Activated B cell treated with CpG ODN at 0.5 μM for 24 hours (primary cell): ENCODE measurements around the gene METTL9. TPM values are rescaled to one million over a fixed set of nuclear protein-coding genes. Genes with fewer than 3 reads are reported as not detected.

Source experiments
- ATAC-seq: fragments of 200-7000 bp; cut with Tn5 transposase; one replicate; pipeline ENCODE4 v1.10.0; 2021; ENCODE audit warnings: low read depth, mild to moderate bottlenecking, moderate library complexity
- CTCF ChIA-PET: fragments of 350-600 bp; sonication (Branson Sonifier 250); formaldehyde crosslinking; loops from one replicate; lab custom pipeline; 2021; ENCODE audit warnings: antibody characterized with exemption; lab: Charles Lee
- POLR2A ChIA-PET: fragments of 350-600 bp; sonication (Branson Sonifier 250); formaldehyde crosslinking; loops from one replicate; lab custom pipeline; 2021; ENCODE audit warnings: antibody characterized with exemption; lab: Charles Lee
- DNase-seq: peaks from one replicate; pipeline ENCODE4 v3.0.0; 2022
- H3K27ac Mint-ChIP-seq: one replicate; pipeline ENCODE4 v1.8.0; 2020; ENCODE audit warnings: mixed read lengths
- H3K27me3 Mint-ChIP-seq: one replicate; pipeline ENCODE4 v1.8.0; 2021; ENCODE audit warnings: mixed read lengths
- H3K36me3 Mint-ChIP-seq: one replicate; pipeline ENCODE4 v1.8.0; 2021; ENCODE audit warnings: low read depth, mixed read lengths
- H3K4me1 Mint-ChIP-seq: one replicate; pipeline ENCODE4 v1.8.0; 2021; ENCODE audit warnings: mixed read lengths
- H3K4me3 Mint-ChIP-seq: one replicate; pipeline ENCODE4 v1.8.0; 2020; ENCODE audit warnings: mild to moderate bottlenecking, mixed read lengths
- H3K9me3 Mint-ChIP-seq: one replicate; pipeline ENCODE4 v1.8.0; 2020; ENCODE audit warnings: mixed read lengths
- CTCF ChIP-seq: fragments of 200-600 bp; IDR thresholded peaks from one replicate; pipeline ENCODE4 v1.8.0; 2022; ENCODE audit warnings: antibody characterized with exemption, mild to moderate bottlenecking
- intact Hi-C: fragments of 100-400 bp; cut with micrococcal nuclease; formaldehyde crosslinking; loops from one replicate; pipeline ENCODE4 v1.15.1; 2024
- total RNA-seq: library from RNA; stranded (reverse); gene quantifications from 2 replicates; pipeline ENCODE4 v1.2.3, GENCODE V29; 2022

METTL9 gene
- total RNA-seq, 1 donor from 2014 or later: 53.3 TPM

GRCh38 chr16:21619765-21620425 lies 20.5 kb downstream of the METTL9 start:
- intact Hi-C loops: no loop called here
- peaks cover 47% of the 10 kb centered on the region for H3K36me3 Mint-ChIP-seq
- no peak for ATAC-seq
- H3K27me3 Mint-ChIP-seq: no peaks in the 10 kb centered on the region
- H3K4me3 Mint-ChIP-seq: no peak overlapping the region
- no peak for TF ChIP-seq CTCF
- ChIA-PET CTCF (interaction anchor here (1.5 kb wide), 1 partner anchor 19 kb away, joined by 4 read pairs; no protein-coding TSS in a partner anchor), POLR2A (interaction anchor here (0.7 kb wide), 1 partner anchor 336 kb away, joined by 4 read pairs; no protein-coding TSS in a partner anchor)
- no peaks in the 10 kb centered on the region for H3K9me3 Mint-ChIP-seq
- no peak for DNase-seq
- H3K4me1 Mint-ChIP-seq: peaks cover 12% of the 10 kb centered on the region
- H3K27ac Mint-ChIP-seq: no peak overlapping the region

GRCh38 chr16:21620592-21620991 lies 21.2 kb downstream of the METTL9 start:
- H3K4me3 Mint-ChIP-seq: no peak overlapping the region
- POLR2A ChIA-PET: no interaction called here
- no peaks in the 10 kb centered on the region for H3K27me3 Mint-ChIP-seq
- DNase-seq: no peak
- H3K4me1 Mint-ChIP-seq: peaks cover 11% of the 10 kb centered on the region
- no peak for TF ChIP-seq CTCF
- intact Hi-C loops: no loop called here
- H3K9me3 Mint-ChIP-seq: no peaks in the 10 kb centered on the region
- no peak for ATAC-seq
- no peak overlapping the region for H3K27ac Mint-ChIP-seq
- CTCF ChIA-PET: interaction anchor here (0.7 to 1.5 kb wide), 2 partner anchors 19 to 90 kb away, joined by 3 to 4 read pairs; no protein-coding TSS in a partner anchor
- H3K36me3 Mint-ChIP-seq: peaks cover 54% of the 10 kb centered on the region

- Mint-ChIP-seq H3K27me3 (no peaks in the 10 kb centered on the region), H3K9me3 (no peaks in the 10 kb centered on the region), H3K36me3 (peaks cover 67% of the 10 kb centered on the region), H3K4me3 (no peak overlapping the region), H3K27ac (no peak overlapping the region), H3K4me1 (peaks cover 6% of the 10 kb centered on the region)
- no peak for TF ChIP-seq CTCF
- intact Hi-C loops: no loop called here
- ATAC-seq (no peak), DNase-seq (no peak)
- ChIA-PET CTCF (no interaction called here), POLR2A (no interaction called here)
Observed at GRCh38 chr16:21622545-21622944, 23.2 kb downstream of the METTL9 start.

- no peak overlapping the region for H3K27ac Mint-ChIP-seq
- no peaks in the 10 kb centered on the region for H3K9me3 Mint-ChIP-seq
- H3K36me3 Mint-ChIP-seq: peaks cover 70% of the 10 kb centered on the region
- intact Hi-C loops: no loop called here
- ChIA-PET POLR2A (no interaction called here), CTCF (no interaction called here)
- ATAC-seq (no peak), DNase-seq (no peak)
- no peaks in the 10 kb centered on the region for H3K27me3 Mint-ChIP-seq
- TF ChIP-seq CTCF: no peak
- peaks cover 2% of the 10 kb centered on the region for H3K4me1 Mint-ChIP-seq
- H3K4me3 Mint-ChIP-seq: no peak overlapping the region
Observed at GRCh38 chr16:21625026-21625425, 25.6 kb downstream of the METTL9 start.

- Mint-ChIP-seq H3K9me3 (no peaks in the 10 kb centered on the region), H3K4me1 (peaks cover 2% of the 10 kb centered on the region), H3K27ac (no peak overlapping the region), H3K36me3 (peaks cover 71% of the 10 kb centered on the region), H3K4me3 (no peak overlapping the region), H3K27me3 (no peaks in the 10 kb centered on the region)
- TF ChIP-seq CTCF: no peak
- no peak for DNase-seq
- intact Hi-C loops: no loop called here
- POLR2A ChIA-PET: no interaction called here
- ATAC-seq: no peak
- CTCF ChIA-PET: interaction anchor here (1.3 kb wide), 1 partner anchor 13 kb away, joined by 3 read pairs; no protein-coding TSS in a partner anchor
Observed at GRCh38 chr16:21626659-21627277, 27.4 kb downstream of the METTL9 start.
